Uterine smooth muscle cell (primary cell): ENCODE results near the gene ARHGEF7. TPM values are rescaled to one million over a fixed set of nuclear protein-coding genes. Genes with fewer than 3 reads are reported as not detected.

Experiments used
- total RNA-seq: library from RNA; depleted of rRNA; stranded (reverse); fragments of >200 nt; gene quantifications from 2 replicates; pipeline ENCODE4 v1.2.3, GENCODE V29; 2014

Gene ARHGEF7
- 45.4 and 49.7 TPM in 2 replicates for total RNA-seq

DNA sequence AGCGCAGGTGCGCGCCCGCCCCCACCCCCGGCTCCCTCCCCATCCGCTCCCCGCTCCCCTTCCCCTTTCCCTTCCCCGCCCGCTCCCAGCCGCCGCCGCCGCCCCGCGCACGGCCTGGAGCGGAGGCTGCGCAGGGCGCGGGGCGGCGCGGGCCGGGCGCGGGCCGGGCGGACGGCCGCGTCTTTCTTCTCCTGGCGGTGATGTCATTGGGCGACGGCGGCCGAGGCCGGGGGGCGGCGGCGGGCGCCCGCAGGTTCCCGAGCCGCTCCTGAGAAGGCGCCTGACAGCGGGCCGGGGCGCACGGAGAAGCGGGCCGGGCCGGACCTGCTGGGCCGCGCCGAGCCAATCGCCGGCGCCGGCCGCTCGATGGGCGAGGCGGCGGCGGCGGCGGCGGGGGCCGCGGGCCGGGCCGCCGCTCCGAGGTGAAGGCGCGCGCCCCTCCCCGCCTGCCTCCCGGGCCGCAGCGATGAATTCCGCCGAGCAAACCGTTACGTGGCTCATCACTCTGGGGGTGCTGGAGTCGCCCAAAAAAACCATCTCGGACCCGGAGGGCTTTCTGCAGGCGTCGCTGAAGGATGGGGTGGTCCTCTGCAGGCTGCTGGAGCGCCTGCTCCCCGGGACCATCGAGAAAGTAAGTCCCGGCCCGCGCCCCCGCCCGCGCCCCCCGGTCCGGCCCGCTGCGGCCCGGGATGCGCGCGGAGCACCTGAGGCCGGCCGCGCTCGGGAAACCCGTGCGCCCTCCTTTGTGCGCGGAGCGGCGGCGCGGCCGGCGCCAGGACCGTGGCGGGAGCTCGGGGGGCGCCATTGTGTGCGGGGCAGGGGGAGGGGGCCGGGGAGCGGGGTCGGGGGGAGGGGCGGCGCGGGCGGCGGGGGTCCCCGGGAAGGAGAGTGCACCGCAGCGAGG is at the start of gene ARHGEF7:
Gene ARHGEF7 (plus strand): TSS at position 250 of the 904 bp plus-strand sequence. CDS start 217 bp downstream, at position 467.

GRCh38 chr13:111319998-111320911 is 205.1 kb downstream of the ARHGEF7 start, which contains the start of gene TEX29:
Gene TEX29, plus strand, starts transcription at chr13:111320642. Its CDS starts 249 bp downstream, at chr13:111320891.

Other genes with a start within 250 kb of the ARHGEF7 start
- gene ANKRD10, start 200.2 kb upstream of the ARHGEF7 start, total RNA-seq = 68.6 and 101 TPM in 2 replicates
- gene TEX29, start 205.3 kb downstream of the ARHGEF7 start, total RNA-seq = not detected in 2 replicates